Measurements from ENCODE around the gene MOB1B. TPM values are rescaled to one million over a fixed set of nuclear protein-coding genes. Genes with fewer than 3 reads are reported as not detected.
"Not testable (repeated sequence)": the region's sequence is repeated elsewhere in the genome, so short reads cannot be mapped to it uniquely, and the experiment has no call there.

MOB1B gene
- total and polyA plus RNA-seq, 11 donors, result 4.8 to 22.9 (median 16.6) TPM

GRCh38 chr4:71029504-71029903 is 127.3 kb downstream of the MOB1B start:
- DNase-seq, result no peak
- Histone ChIP-seq H3K36me3 (peaks cover 0 to 66% (median 26%) of the 10 kb centered on the region in 9 donors), H3K4me1 (peaks cover 0 to 15% (median 7%) of the 10 kb centered on the region in 12 donors), H3K27ac (no peak overlapping the region), H3K4me3 (no peak overlapping the region), H3K27me3 (no peaks in the 10 kb centered on the region), H3K9me3 (no peaks in the 10 kb centered on the region)
- no peak for ATAC-seq
- intact Hi-C loops (cut with DNase I), result no loop called here
- 42 to 54% (median 45%) methylated on average over 1 of the region's 1 CpG for WGBS, 4 donors
- TF ChIP-seq POLR2A (IDR thresholded peaks at IDR 0.05) (no peak), CTCF (IDR thresholded peaks at IDR 0.05) (no peak)

- ATAC-seq; DNase-seq; H3K27me3 ChIP-seq; H3K9me3 ChIP-seq; H3K4me3 ChIP-seq; H3K4me1 ChIP-seq; H3K27ac ChIP-seq; intact Hi-C loops (cut with DNase I): not testable (repeated sequence)
- H3K36me3 ChIP-seq, result peaks cover 0 to 75% (median 26%) of the 10 kb centered on the region in 9 donors
- WGBS, 4 donors, result 88 to 96% (median 93%) methylated on average over 9 to 10 of the region's 10 CpGs
Measured at GRCh38 chr4:71032106-71032505, 129.9 kb downstream of the MOB1B start.

Other genes with a start within 250 kb of the MOB1B start
- 10 to 100 TPM in 1 of 9 donors, 1 to 10 TPM in 4, under 1 TPM in 2, not detected in 2; 0.19 to 40.0 (median 5.0) TPM for gene JCHAIN, start 235.9 kb upstream of the MOB1B start, total RNA-seq
- gene JCHAIN, start 235.9 kb upstream of the MOB1B start, polyA plus RNA-seq, result under 1 TPM; 0.76 to 0.85 TPM
- 10 to 100 TPM in 8 of 9 donors, 1 to 10 TPM in 1; 7.3 to 22.4 (median 17.4) TPM for gene UTP3, start 213.8 kb upstream of the MOB1B start, total RNA-seq
- gene UTP3, start 213.8 kb upstream of the MOB1B start, polyA plus RNA-seq, result 10 to 100 TPM; 10.7 to 28.9 TPM
- 10 to 100 TPM; 14.6 to 33.0 (median 21.8) TPM for gene RUFY3, start 180.4 kb upstream of the MOB1B start, total RNA-seq
- gene RUFY3, start 180.4 kb upstream of the MOB1B start, polyA plus RNA-seq, result 10 to 100 TPM; 12.8 to 18.7 TPM
- gene GRSF1, start 62.5 kb upstream of the MOB1B start, total RNA-seq, result 100 to 1,000 TPM in 1 of 9 donors, 10 to 100 TPM in 8; 70.7 to 114 (median 89.2) TPM
- gene GRSF1, start 62.5 kb upstream of the MOB1B start, polyA plus RNA-seq, result 10 to 100 TPM; 37.6 to 85.2 TPM
- 10 to 100 TPM in 2 of 9 donors, 1 to 10 TPM in 7; 4.6 to 12.6 (median 6.8) TPM for gene DCK, start 91.3 kb downstream of the MOB1B start, total RNA-seq
- 1 to 10 TPM; 1.7 to 8.2 TPM for gene DCK, start 91.3 kb downstream of the MOB1B start, polyA plus RNA-seq